Esophagus squamous epithelium (tissue), 4 donors: ENCODE measurements around the gene SHTN1.

Source experiments
- CTCF ChIP-seq, 6 experiments: fragments of 450-650 bp in 4 of 6; fragments of 200-600 bp in 2 of 6; sonication (generic) in 2 of 6; IDR thresholded peaks; one replicate each; pipeline ENCODE4 v1.5.1; 2016 to 2019; ENCODE audit warnings: antibody characterized with exemption in 6 of 6, mild to moderate bottlenecking in 4 of 6, moderate library complexity in 4 of 6
- POLR2A ChIP-seq, 4 donors: fragments of 450-650 bp; IDR thresholded peaks; one replicate each; pipeline ENCODE4 v1.6.1; 2017; ENCODE audit warnings: antibody characterized with exemption in 4 of 4, mild to moderate bottlenecking in 4 of 4, moderate library complexity in 3 of 4

DNA sequence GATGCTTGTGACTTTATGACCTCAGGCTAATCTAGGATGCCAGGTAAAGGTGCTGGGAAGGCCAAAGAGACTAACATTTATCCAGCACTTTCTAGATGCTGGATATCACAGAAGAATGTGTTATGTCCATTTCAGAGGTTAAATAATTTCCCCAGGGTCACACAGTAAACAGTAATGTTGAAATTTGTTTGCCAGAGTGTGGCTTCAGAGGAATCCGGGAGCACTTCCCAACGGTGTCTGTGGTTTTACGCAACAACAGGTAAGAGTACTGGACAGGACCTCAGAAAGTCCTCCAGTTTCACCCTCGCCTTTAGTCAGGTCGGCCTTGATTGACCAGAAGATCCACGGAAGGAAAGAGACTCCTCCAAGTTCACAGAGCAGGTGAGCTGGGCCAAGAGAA, 1.7 kb downstream of the SHTN1 start:
- TF ChIP-seq CTCF (IDR thresholded peaks at IDR 0.05), result no peak
- no peak for TF ChIP-seq POLR2A (IDR thresholded peaks at IDR 0.05)
